ENCODE data around the gene KRTAP7-1.

- TF ChIP-seq TAF1 (IDR thresholded peaks at IDR 0.05; ENCODE audit: borderline replicate concordance, low read depth, low read length) (no peak), POLR2A (IDR thresholded peaks at IDR 0.05; ENCODE audit: low read depth, low read length) (no peak), POLR2AphosphoS5 (IDR thresholded peaks at IDR 0.05; ENCODE audit: low read depth, low read length) (no peak)
These were observed 50.3 kb downstream of the KRTAP7-1 start for GRCh38 chr21:30779249-30779648.
